Stimulated activated CD4-positive, alpha-beta T cell treated with anti-CD3 and anti-CD28 coated beads, TNF-alpha, amount 100 ng/mL, for 1 hour (primary cell): Measurements from ENCODE around the gene OTOG.
"Not testable (repeated sequence)": the region's sequence is repeated elsewhere in the genome, so short reads cannot be mapped to it uniquely, and the experiment has no call there.

Experiments used
- DNase-seq, 3 donors: peaks; one replicate each; pipeline ENCODE4 v3.0.0-alpha.2; 2020; ENCODE audit warnings: low read depth in 3 of 3, low spot score in 1 of 3

OTOG gene

DNA sequence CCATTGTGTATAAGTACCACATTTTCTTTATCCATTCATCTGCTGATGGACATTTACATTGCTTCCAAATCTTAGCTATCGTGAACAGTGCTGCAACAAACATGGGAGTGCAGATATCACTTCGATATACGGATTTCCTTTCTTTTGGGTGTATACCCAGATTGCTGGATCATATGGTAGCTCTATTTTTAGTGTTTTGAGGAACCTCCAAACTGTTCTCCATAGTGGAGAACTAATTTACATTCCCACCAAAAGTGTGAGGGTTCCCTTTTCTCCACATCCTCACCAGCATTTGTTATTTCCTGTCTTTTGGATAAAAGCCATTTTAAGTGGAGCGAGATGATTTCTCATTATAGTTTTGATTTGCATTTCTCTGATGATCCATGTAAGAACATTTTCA is 75.7 kb downstream of the OTOG start:
- not testable (repeated sequence) for DNase-seq

DNA sequence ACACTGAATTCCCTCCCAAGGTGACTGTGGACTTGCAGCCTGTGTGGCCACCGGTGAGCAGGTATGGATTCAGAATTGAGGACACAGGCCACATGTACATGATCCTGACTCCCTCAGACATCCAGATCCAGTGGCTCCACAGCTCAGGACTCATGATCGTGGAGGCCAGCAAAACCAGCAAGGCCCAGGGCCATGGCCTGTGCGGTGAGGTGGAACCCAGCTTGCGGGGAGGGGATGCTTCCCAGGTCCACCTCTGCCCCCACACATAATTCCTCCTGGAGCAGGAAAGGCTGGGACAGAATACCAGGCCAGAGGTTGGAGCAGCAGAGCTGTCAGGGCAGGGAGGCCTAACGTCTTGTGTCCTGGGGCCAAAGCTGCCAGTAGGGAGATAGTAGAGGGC is 82.1 kb downstream of the OTOG start:
- DNase-seq, result no peak

GRCh38 chr11:17630936-17631335 is 83.9 kb downstream of the OTOG start:
- DNase-seq, result no peak

GRCh38 chr11:17631702-17632365 is 84.8 kb downstream of the OTOG start:
- no peak for DNase-seq

- no peak for DNase-seq
Observed at GRCh38 chr11:17633279-17633986, 86.4 kb downstream of the OTOG start.

DNA sequence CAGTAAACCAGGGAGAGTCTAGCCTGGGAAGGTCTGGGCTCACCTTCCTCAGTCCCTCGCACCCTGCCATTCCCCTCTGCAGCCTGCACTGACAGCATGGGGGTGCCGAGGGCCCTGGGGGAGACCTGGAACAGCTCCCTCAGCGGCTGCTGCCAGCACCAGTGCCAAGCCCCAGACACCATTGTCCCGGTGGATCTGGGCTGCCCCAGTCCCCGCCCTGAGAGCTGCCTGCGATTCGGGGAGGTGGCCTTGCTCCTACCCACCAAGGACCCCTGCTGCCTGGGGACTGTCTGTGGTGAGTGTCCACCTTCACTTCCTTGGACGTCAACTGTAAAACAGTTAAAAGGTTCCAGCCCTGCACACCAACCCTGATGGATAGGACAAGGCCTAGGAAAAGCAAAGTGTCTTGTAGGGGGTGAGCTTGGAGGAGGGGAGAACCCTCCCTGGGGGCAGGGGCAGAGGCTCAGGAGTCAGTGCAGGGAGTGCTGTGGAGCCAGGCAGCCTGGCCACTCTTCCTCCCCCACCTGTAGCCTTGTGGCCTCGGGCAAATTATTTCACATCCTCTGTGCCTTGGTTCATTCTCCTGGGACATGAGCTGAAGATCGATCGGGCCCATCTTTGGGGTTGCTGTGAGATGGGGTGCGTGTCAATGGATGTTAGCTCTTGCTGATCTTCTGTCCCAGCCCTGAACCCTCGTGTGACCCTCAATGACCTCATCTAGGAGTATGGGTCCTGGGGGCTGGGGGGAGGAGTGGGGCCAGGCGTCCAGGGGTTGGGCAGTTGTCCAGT is 87.1 kb downstream of the OTOG start:
- DNase-seq, result no peak

- DNase-seq, result no peak
Observed at GRCh38 chr11:17634776-17635550, 87.9 kb downstream of the OTOG start.

GRCh38 chr11:17635551-17635938 is 88.5 kb downstream of the OTOG start:
- no peak for DNase-seq

- DNase-seq, result no peak
Observed at GRCh38 chr11:17636721-17637120, 89.7 kb downstream of the OTOG start.

- DNase-seq, result no peak
Observed at GRCh38 chr11:17637901-17638300, 90.8 kb downstream of the OTOG start.

DNA sequence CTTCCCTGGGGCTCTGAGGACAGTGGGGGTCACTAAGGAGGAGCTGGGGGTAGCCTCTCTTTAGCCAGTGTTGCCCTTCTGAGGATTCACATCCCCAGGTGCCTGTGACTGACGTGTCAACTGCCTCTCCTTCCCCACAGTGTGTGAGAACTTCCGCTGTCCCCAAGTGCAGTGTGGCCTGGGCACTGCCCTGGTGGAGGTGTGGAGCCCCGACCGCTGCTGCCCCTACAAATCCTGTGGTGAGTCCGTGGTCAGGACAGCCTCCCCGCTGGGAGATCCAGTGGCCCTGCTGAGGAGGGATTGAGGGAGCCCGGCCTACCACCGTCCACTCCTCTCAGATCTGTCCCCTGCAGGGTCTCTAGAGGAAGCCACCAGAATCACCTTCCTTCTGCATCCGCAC is 91.3 kb downstream of the OTOG start:
- DNase-seq, result no peak

- no peak for DNase-seq
Observed at GRCh38 chr11:17639091-17639490, 92.0 kb downstream of the OTOG start.

DNA sequence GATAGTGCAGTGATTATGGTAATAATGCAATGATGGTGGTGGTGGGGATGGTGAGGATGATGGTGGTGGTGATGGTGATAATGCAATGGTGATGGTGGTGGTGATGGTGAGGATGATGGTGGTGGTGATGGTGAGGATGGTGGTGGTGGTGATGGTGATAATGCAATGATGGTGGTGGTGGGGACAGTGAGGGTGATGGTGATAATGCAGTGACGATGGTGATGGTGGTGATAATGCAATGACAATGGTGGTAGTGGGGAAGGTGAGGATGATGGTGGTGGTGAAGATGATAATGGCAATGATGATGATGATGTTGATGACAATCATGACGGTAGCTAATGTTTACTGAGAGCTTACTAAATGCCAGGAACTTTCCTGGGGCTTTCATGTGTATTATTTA is 92.7 kb downstream of the OTOG start:
- DNase-seq, result no peak

GRCh38 chr11:17640493-17641164 is 93.6 kb downstream of the OTOG start:
- DNase-seq, result no peak

DNA sequence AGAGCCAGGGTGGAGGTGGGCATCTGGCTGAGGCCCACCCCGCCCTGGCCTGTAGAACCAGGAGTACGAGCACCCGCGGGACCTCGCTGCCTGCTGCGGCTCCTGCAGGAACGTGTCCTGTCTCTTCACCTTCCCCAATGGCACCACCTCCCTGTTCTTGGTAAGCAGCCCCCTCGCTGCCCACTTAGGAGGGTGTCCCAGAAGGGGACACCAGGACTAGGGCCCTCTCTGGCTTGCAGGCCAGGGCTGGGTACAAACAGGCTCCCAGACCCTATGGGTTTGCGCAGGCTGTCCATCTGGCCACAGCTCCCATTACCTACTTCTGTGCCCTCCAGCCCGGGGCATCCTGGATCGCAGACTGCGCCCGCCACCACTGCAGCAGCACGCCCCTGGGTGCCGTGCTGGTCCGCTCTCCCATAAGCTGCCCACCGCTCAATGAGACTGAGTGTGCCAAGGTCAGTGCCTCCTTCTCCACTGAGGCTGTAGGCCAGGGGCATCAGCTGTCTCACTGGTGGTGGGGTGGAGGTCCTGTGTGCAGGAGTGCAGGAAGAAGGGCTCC is 94.8 kb downstream of the OTOG start:
- DNase-seq, result no peak

- DNase-seq, result no peak
Observed at GRCh38 chr11:17642370-17642769, 95.3 kb downstream of the OTOG start.

DNA sequence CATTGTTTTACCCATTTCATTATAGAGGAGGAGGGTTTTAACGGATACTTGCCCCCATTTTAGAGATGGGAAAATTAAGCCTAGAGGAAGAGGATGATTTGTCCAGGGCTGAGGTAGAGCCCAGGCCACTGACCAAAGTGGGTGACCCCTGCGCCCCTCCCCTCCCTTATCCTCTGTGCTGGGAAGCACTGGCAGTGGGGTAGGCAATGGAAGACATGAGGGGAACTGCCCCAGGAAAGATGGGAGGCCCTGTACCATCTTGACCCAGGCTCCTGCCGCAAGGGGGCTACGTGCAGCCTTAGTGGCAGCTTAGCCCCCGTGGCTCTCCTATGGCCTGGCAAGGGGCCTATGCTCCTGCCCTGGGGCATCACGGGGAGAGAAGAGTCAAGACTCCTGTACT is 95.9 kb downstream of the OTOG start:
- DNase-seq, result no peak

GRCh38 chr11:17643506-17644405 is 96.7 kb downstream of the OTOG start:
- no peak for DNase-seq

DNA sequence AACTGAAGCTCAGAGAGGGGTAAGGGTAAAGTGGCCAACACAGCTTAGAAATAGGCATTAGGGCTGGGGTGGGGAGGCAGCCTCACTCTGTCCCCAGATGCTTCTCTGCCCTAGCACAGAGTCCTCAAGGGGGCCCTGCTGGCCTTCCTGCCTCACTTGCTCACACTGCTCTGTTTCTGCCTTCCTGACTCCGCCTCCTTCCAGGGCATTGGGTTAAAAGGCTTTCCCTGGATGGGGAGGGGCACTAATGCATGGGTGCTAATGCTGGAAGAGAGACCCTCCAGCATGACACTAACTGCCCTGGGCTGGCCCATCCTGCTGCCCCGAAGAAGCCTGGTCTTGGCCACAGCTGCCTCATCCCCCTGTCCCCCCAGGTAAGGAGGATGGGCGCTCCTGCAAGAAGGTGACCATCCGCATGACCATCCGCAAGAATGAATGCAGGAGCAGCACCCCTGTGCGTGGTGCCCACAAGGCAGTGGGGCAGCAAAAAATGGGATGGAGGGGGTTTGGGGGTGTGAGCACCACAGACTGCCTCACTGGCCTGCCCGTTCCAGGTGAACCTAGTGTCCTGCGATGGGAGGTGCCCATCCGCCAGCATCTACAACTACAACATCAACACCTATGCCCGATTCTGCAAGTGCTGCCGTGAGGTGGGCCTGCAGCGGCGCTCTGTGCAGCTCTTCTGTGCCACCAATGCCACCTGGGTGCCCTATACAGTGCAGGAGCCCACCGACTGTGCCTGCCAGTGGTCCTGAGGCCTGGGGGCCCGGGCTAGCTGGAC is 98.3 kb downstream of the OTOG start:
- no peak for DNase-seq
